Liver (tissue), 9 donors: ENCODE data around the gene PITHD1. TPM values are rescaled to one million over a fixed set of nuclear protein-coding genes. Genes with fewer than 3 reads are reported as not detected.

ENCODE experiments used
- DNase-seq: peaks from one replicate; pipeline ENCODE4 v3.0.0-alpha.2; 2017; ENCODE audit warnings: low spot score
- H3K27ac ChIP-seq, 2 donors: one replicate each; pipeline ENCODE4 v1.7.0; 2013; ENCODE audit warnings: inconsistent platforms in 2 of 2, low read length in 2 of 2, control low read depth in 1 of 2, low read depth in 1 of 2, mild to moderate bottlenecking in 1 of 2
- H3K27me3 ChIP-seq, 4 donors: one replicate each; pipeline versions ENCODE4 v1.6.1 to v1.7.0; 2013; ENCODE audit warnings: low read length in 3 of 4, inconsistent platforms in 1 of 4, mild to moderate bottlenecking in 1 of 4, moderate library complexity in 1 of 4; ENCODE audit not compliant: control insufficient read depth in 4 of 4, insufficient read depth in 4 of 4
- H3K36me3 ChIP-seq, 4 donors: one replicate each; pipeline versions ENCODE4 v1.6.1 to v1.7.0; 2013; ENCODE audit warnings: low read length in 3 of 4, mild to moderate bottlenecking in 3 of 4, low read depth in 1 of 4, moderate library complexity in 1 of 4; ENCODE audit not compliant: control insufficient read depth in 4 of 4, insufficient read depth in 3 of 4
- H3K4me1 ChIP-seq, 4 donors: one replicate each; pipeline versions ENCODE4 v1.6.1 to v1.7.0; 2013; ENCODE audit warnings: low read length in 3 of 4, mild to moderate bottlenecking in 3 of 4, moderate library complexity in 1 of 4; ENCODE audit not compliant: control insufficient read depth in 4 of 4, insufficient read depth in 4 of 4
- H3K4me3 ChIP-seq, 3 donors: one replicate each; pipeline versions ENCODE4 v1.6.1 to v1.7.0; 2013; ENCODE audit warnings: low read length in 3 of 3, control low read depth in 1 of 3, low read depth in 1 of 3, mild to moderate bottlenecking in 1 of 3
- H3K9ac ChIP-seq, 2 donors: one replicate each; pipeline ENCODE4 v1.7.0; 2013; ENCODE audit warnings: low read length in 2 of 2, mild to moderate bottlenecking in 2 of 2, moderate library complexity in 2 of 2, control low read depth in 1 of 2, low read depth in 1 of 2
- H3K9me3 ChIP-seq, 4 donors: one replicate each; pipeline versions ENCODE4 v1.6.1 to v1.7.0; 2013; ENCODE audit warnings: low read length in 3 of 4; ENCODE audit not compliant: control insufficient read depth in 4 of 4
- EGR1 ChIP-seq, 2 donors: IDR thresholded peaks; 2 replicates each; pipeline ENCODE4 v1.6.1; 2016 to 2018; ENCODE audit warnings: antibody characterized with exemption in 2 of 2, low read depth in 2 of 2
- FOXA1 ChIP-seq: IDR thresholded peaks from 2 replicates; pipeline ENCODE4 v1.6.1; 2016; ENCODE audit warnings: antibody characterized with exemption
- FOXA2 ChIP-seq: IDR thresholded peaks from 2 replicates; pipeline ENCODE4 v1.6.1; 2016; ENCODE audit warnings: antibody characterized with exemption
- GABPA ChIP-seq, 2 donors: IDR thresholded peaks in 1 of 2; conservative IDR thresholded peaks in 1 of 2; 2 replicates each; pipeline ENCODE4 v1.6.1; 2016; ENCODE audit warnings: antibody characterized with exemption in 2 of 2, mild to moderate bottlenecking in 1 of 2, moderate library complexity in 1 of 2
- HNF4A ChIP-seq, 2 donors: conservative IDR thresholded peaks; 2 replicates each; pipeline ENCODE4 v1.6.1; 2016; ENCODE audit warnings: antibody characterized with exemption in 2 of 2, mild to moderate bottlenecking in 2 of 2
- HNF4G ChIP-seq: IDR thresholded peaks from 2 replicates; pipeline ENCODE4 v1.6.1; 2016; ENCODE audit warnings: antibody characterized with exemption
- JUND ChIP-seq, 2 donors: IDR thresholded peaks; 2 replicates each; pipeline ENCODE4 v1.6.1; 2016; ENCODE audit warnings: antibody characterized with exemption in 2 of 2
- NR2F2 ChIP-seq: IDR thresholded peaks from 2 replicates; pipeline ENCODE4 v1.6.1; 2016; ENCODE audit warnings: antibody characterized with exemption
- RAD21 ChIP-seq, 2 donors: IDR thresholded peaks; 2 replicates each; pipeline ENCODE4 v1.6.1; 2016; ENCODE audit warnings: antibody characterized with exemption in 2 of 2, mild to moderate bottlenecking in 2 of 2
- REST ChIP-seq: IDR thresholded peaks from 2 replicates; pipeline ENCODE4 v1.6.1; 2016; ENCODE audit warnings: antibody characterized with exemption, mild to moderate bottlenecking
- RXRA ChIP-seq, 2 donors: IDR thresholded peaks; 2 replicates each; pipeline ENCODE4 v1.6.1; 2017 to 2018; ENCODE audit warnings: antibody characterized with exemption in 2 of 2, mild to moderate bottlenecking in 1 of 2
- SP1 ChIP-seq: IDR thresholded peaks from 2 replicates; pipeline ENCODE4 v1.6.1; 2018; ENCODE audit warnings: antibody characterized with exemption, mild to moderate bottlenecking
- TAF1 ChIP-seq: conservative IDR thresholded peaks from 2 replicates; pipeline ENCODE4 v1.6.1; 2016; ENCODE audit warnings: antibody characterized with exemption, mild to moderate bottlenecking
- YY1 ChIP-seq: IDR thresholded peaks from 2 replicates; pipeline ENCODE4 v1.6.1; 2016; ENCODE audit warnings: antibody characterized with exemption, mild to moderate bottlenecking
- WGBS: extraction: QIAGEN DNeasy Blood & Tissue Kit; methylation state at CpG from one replicate; pipeline ENCODE4 v1.1.7; 2013; 5-methylcytosine and 5-hydroxymethylcytosine counted together
- polyA plus RNA-seq, 2 donors: library from polyadenylated mRNA; stranded (reverse) in 1 of 2; unstranded in 1 of 2; fragments of 200-250 nt in 1 of 2; fragments of >200 nt in 1 of 2; fragmentation: Nextera tagmentation in 1 of 2; extraction: Ambion mirVana in 1 of 2; gene quantifications; one replicate each; pipeline versions ENCODE4 v1.2.1 to v1.2.3, GENCODE V29; 2013 to 2015
- total RNA-seq, 2 donors: library from RNA; depleted of rRNA; stranded (reverse); fragments of >200 nt; gene quantifications; one replicate each; pipeline ENCODE4 v1.2.3, GENCODE V29; 2014
- TF ChIP-seq, protein P1 (sequence below): IDR thresholded peaks from 2 replicates; pipeline ENCODE4 v1.6.1; 2016; ENCODE audit warnings: antibody characterized with exemption
- TF ChIP-seq, protein P2 (sequence below): IDR thresholded peaks from 2 replicates; pipeline ENCODE4 v1.6.1; 2016; ENCODE audit warnings: antibody characterized with exemption
- TF ChIP-seq, protein P3 (sequence below): IDR thresholded peaks from 2 replicates; pipeline ENCODE4 v1.6.1; 2016; ENCODE audit warnings: antibody characterized with exemption
- TF ChIP-seq, protein P4 (sequence below): fragments of 150-350 bp; IDR thresholded peaks from 2 replicates; pipeline ENCODE4 v1.5.1; 2017; ENCODE audit warnings: improper control_type of control experiment, low read depth, low read length; ENCODE audit not compliant: missing input control
- donor health status: healthy.
- donor health status: healthy.
- donor health status: healthy.
- donor health status: healthy.
- donor health status: healthy.

The PITHD1 gene
- total and polyA plus RNA-seq, 4 donors = 17.1 to 86.4 (median 24.8) TPM

- Histone ChIP-seq H3K4me3 (no peak overlapping the region), H3K27me3 (no peaks in the 10 kb centered on the region), H3K27ac (no peak overlapping the region), H3K9ac (no peak overlapping the region), H3K4me1 (peaks cover 17 to 56% (median 47%) of the 10 kb centered on the region in 4 donors), H3K36me3 (peaks cover 2 to 20% (median 9%) of the 10 kb centered on the region in 4 donors), H3K9me3 (no peaks in the 10 kb centered on the region)
- no peak for DNase-seq
- WGBS = 82% methylated on average over 20 of the region's 20 CpGs
- TF ChIP-seq NR2F2 = no peak
- no peak for TF ChIP-seq FOXA1
- TF ChIP-seq FOXA2 = no peak
- TF ChIP-seq REST = no peak
- no peak for TF ChIP-seq TAF1
- no peak for TF ChIP-seq HNF4G
- TF ChIP-seq, protein P1, sequence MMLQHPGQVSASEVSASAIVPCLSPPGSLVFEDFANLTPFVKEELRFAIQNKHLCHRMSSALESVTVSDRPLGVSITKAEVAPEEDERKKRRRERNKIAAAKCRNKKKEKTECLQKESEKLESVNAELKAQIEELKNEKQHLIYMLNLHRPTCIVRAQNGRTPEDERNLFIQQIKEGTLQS = no peak
- TF ChIP-seq SP1 = no peak
- TF ChIP-seq, protein P2, sequence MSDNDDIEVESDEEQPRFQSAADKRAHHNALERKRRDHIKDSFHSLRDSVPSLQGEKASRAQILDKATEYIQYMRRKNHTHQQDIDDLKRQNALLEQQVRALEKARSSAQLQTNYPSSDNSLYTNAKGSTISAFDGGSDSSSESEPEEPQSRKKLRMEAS = no peak
- TF ChIP-seq GABPA (IDR thresholded peaks at IDR 0.05 in 1 of 2, conservative IDR thresholded peaks at IDR 0.05 in 1 of 2) = no peak
- TF ChIP-seq RXRA (IDR thresholded peaks at IDR 0.05) = no peak
- TF ChIP-seq HNF4A (conservative IDR thresholded peaks at IDR 0.05) = no peak
- TF ChIP-seq, protein P3, sequence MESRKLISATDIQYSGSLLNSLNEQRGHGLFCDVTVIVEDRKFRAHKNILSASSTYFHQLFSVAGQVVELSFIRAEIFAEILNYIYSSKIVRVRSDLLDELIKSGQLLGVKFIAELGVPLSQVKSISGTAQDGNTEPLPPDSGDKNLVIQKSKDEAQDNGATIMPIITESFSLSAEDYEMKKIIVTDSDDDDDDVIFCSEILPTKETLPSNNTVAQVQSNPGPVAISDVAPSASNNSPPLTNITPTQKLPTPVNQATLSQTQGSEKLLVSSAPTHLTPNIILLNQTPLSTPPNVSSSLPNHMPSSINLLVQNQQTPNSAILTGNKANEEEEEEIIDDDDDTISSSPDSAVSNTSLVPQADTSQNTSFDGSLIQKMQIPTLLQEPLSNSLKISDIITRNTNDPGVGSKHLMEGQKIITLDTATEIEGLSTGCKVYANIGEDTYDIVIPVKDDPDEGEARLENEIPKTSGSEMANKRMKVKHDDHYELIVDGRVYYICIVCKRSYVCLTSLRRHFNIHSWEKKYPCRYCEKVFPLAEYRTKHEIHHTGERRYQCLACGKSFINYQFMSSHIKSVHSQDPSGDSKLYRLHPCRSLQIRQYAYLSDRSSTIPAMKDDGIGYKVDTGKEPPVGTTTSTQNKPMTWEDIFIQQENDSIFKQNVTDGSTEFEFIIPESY = no peak
- TF ChIP-seq YY1 = no peak
- TF ChIP-seq JUND (IDR thresholded peaks at IDR 0.05) = no peak
- no peak for TF ChIP-seq RAD21 (IDR thresholded peaks at IDR 0.05)
- TF ChIP-seq, protein P4, sequence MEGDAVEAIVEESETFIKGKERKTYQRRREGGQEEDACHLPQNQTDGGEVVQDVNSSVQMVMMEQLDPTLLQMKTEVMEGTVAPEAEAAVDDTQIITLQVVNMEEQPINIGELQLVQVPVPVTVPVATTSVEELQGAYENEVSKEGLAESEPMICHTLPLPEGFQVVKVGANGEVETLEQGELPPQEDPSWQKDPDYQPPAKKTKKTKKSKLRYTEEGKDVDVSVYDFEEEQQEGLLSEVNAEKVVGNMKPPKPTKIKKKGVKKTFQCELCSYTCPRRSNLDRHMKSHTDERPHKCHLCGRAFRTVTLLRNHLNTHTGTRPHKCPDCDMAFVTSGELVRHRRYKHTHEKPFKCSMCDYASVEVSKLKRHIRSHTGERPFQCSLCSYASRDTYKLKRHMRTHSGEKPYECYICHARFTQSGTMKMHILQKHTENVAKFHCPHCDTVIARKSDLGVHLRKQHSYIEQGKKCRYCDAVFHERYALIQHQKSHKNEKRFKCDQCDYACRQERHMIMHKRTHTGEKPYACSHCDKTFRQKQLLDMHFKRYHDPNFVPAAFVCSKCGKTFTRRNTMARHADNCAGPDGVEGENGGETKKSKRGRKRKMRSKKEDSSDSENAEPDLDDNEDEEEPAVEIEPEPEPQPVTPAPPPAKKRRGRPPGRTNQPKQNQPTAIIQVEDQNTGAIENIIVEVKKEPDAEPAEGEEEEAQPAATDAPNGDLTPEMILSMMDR = no peak
- no peak for TF ChIP-seq EGR1 (IDR thresholded peaks at IDR 0.05; ENCODE audit: low read depth in 2 of 2)
These were observed 19.5 kb downstream of the PITHD1 start for GRCh38 chr1:23797478-23798448.
